GM19238 (cell line): ENCODE data around the gene PSMD14.

ENCODE experiments used
- DNase-seq: peaks from one replicate; pipeline ENCODE4 v3.0.0; 2011; ENCODE audit warnings: low spot score; ENCODE audit not compliant: insufficient read length

Gene PSMD14

GRCh38 chr2:161381546-161381945, 73.3 kb downstream of the PSMD14 start:
- DNase-seq, result no peak

- DNase-seq, result no peak
Observed at GRCh38 chr2:161382747-161383146, 74.5 kb downstream of the PSMD14 start.

- DNase-seq, result no peak
Observed at GRCh38 chr2:161384864-161385263, 76.6 kb downstream of the PSMD14 start.

- DNase-seq, result no peak
Observed at GRCh38 chr2:161386228-161386824, 78.1 kb downstream of the PSMD14 start.

- no peak for DNase-seq
Observed at GRCh38 chr2:161388146-161388779, 80.0 kb downstream of the PSMD14 start.

- no peak for DNase-seq
Observed at GRCh38 chr2:161391737-161392506, 83.7 kb downstream of the PSMD14 start.

GRCh38 chr2:161400076-161400475, 91.9 kb downstream of the PSMD14 start:
- no peak for DNase-seq

GRCh38 chr2:161402297-161402696, 94.1 kb downstream of the PSMD14 start:
- DNase-seq, result no peak

- DNase-seq, result no peak
Observed at GRCh38 chr2:161406316-161406715, 98.1 kb downstream of the PSMD14 start.

GRCh38 chr2:161407597-161407996, 99.4 kb downstream of the PSMD14 start:
- no peak for DNase-seq

GRCh38 chr2:161409308-161409907, 101.2 kb downstream of the PSMD14 start:
- no peak for DNase-seq

- no peak for DNase-seq
Observed at GRCh38 chr2:161412346-161412745, 104.1 kb downstream of the PSMD14 start.

- no peak for DNase-seq
Observed at GRCh38 chr2:161414042-161415033, 106.1 kb downstream of the PSMD14 start.

GRCh38 chr2:161415034-161415986, 107.1 kb downstream of the PSMD14 start:
- DNase-seq, result no peak

GRCh38 chr2:161415987-161416707, 107.9 kb downstream of the PSMD14 start, which contains the start of gene TBR1:
Gene TBR1, plus strand, starts transcription at chr2:161416297. Its CDS starts 114 bp downstream, at chr2:161416411.
- DNase-seq, result no peak

GRCh38 chr2:161416708-161417437, 108.6 kb downstream of the PSMD14 start:
- no peak for DNase-seq

GRCh38 chr2:161417438-161418274, 109.4 kb downstream of the PSMD14 start:
- DNase-seq, result no peak
